A673 (cell line): ENCODE measurements around the gene C20orf173.

ENCODE experiments used
- CTCF ChIP-seq: fragments of 300-800, 200-600 bp; sonication (generic); conservative IDR thresholded peaks from 2 replicates; pipeline ENCODE4 v1.5.1; 2017; ENCODE audit warnings: low read depth, mild to moderate bottlenecking, antibody characterized with exemption, low read length, moderate library complexity, mixed read lengths
- EZH2 ChIP-seq: fragments of 200-600 bp; sonication (generic); IDR thresholded peaks from 2 replicates; pipeline ENCODE4 v1.6.1; 2017; ENCODE audit warnings: borderline replicate concordance, low read depth, mild to moderate bottlenecking, mixed read lengths, antibody characterized with exemption, low read length; ENCODE audit not compliant: poor library complexity, severe bottlenecking

GRCh38 chr20:35504751-35505150, 24.7 kb downstream of the C20orf173 start:
- TF ChIP-seq CTCF (no peak), EZH2 (no peak)
